T-helper 1 cell (primary cell): ENCODE measurements around the gene FANCM.
A peak's percentile ranks its signal among the peaks of the same experiment; 100 is the strongest.
"Not testable (repeated sequence)": the region's sequence is repeated elsewhere in the genome, so short reads cannot be mapped to it uniquely, and the experiment has no call there.

Experiments
- DNase-seq, 5 donors: peaks; one replicate each; pipeline ENCODE4 v3.0.0-alpha.2; 2012 to 2020

Gene FANCM

DNA sequence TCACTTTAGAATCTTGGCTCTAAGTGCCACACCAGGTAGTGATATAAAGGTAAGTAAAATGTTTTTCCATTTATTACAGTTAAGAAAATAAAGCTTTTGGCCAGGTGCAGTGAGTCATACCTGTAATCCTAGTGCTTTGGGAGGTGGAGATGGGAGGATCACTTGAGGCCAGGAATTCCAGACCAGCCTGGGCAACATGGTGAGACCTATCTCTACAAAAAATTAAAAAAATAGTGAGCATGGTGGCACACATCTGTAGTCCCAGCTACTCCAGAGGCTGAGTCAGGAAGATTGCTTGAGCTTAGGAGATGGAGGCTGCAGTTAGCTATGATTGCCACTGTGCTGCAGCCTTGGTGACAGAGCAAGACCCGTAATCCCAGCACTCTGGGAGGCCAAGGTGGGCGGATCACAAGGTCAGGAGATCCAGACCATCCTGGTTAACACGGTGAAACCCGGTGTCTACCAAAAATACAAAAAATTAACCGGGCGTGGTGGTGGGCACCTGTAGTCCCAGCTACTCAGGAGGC lies 5.0 kb downstream of the FANCM start:
- DNase-seq: no peak

- DNase-seq: not testable (repeated sequence)
These were observed 6.4 kb downstream of the FANCM start for GRCh38 chr14:45142083-45142482.

GRCh38 chr14:45144658-45145057 lies 8.9 kb downstream of the FANCM start:
- DNase-seq: no peak

GRCh38 chr14:45145214-45145613 lies 9.5 kb downstream of the FANCM start:
- no peak for DNase-seq

DNA sequence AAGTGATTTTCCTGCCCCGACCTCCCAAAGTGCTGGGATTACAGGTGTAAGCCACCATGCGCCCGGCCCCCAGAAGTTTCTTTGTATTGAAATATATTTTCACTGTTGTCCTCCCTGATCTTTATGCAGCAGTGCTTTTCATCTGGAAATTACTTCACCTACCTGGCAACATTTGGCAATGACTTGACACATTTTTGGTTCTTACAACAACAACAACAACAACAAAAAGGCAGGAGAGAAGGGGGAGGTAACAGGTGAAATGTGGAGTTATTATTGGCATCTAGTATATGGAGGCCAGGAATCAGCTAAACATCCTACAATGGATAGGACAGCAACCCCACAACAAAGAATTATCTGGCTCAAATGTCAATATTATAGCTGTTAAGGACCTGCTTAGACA lies 13.9 kb downstream of the FANCM start:
- no peak for DNase-seq

GRCh38 chr14:45150386-45150890 lies 14.7 kb downstream of the FANCM start:
- DNase-seq: no peak

DNA sequence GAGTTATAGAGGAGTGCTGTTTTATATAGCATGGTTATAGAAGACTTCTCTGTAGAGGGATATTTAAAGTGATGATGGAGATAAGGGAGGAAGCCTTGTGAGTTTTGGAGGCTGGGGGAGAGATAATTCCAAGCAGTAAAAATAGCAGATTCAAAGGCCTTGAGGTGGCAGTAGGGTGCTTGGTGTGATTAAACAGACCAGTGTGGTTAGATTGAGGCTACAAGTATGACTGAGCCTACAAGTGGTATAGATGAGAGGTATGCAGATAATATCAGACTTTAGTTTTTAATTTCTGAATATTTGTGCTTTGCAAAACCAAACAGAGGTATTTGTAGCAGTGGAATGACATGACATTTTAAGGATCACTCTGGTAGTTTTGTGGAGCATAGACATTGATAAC lies 20.3 kb downstream of the FANCM start:
- DNase-seq: peak in 1 of 5 donors; percentile 12

- DNase-seq: no peak
These were observed 34.2 kb downstream of the FANCM start for GRCh38 chr14:45169906-45170305.

DNA sequence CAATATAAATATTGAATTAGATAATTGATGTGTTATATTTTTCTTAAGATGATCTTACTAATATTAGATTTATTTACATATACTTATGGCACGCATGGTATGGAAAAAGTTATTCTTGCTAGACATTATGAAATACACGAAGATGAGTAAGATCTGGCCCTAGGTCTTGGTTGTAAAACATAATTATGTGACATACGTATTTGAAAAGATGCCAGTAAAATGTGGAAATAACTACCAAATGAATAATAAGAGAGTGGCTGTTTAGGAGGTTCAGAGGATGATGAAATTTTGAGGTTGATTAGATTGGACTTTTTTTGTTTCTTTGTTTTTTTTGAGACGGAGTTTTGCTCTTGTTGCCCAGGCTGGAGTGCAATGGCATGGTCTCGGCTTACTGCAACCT lies 41.3 kb downstream of the FANCM start:
- no peak for DNase-seq

GRCh38 chr14:45181329-45181728 lies 45.6 kb downstream of the FANCM start:
- DNase-seq: no peak

GRCh38 chr14:45181806-45182205 lies 46.1 kb downstream of the FANCM start:
- DNase-seq: no peak

GRCh38 chr14:45185100-45185814 lies 49.5 kb downstream of the FANCM start:
- no peak for DNase-seq

DNA sequence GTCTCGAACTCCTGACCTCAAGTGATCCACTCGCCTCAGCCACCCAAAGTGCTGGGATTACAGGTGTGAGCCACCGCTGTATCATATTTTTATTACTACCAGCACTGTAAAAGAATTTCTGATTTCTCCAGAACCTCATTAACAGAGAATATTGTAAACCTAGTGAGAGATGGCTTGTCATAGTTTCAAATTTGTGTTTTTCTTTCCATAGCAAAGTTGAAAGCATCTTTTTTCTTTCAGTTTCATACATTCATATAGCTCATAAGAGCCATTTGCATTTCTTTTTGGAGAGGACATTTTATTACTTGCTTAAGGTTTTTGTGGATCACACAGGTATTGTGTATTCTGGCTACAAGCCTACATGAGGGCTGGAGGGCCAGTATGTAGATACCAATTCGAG lies 59.2 kb downstream of the FANCM start:
- DNase-seq: no peak

- no peak for DNase-seq
These were observed 62.8 kb downstream of the FANCM start for GRCh38 chr14:45198551-45198950.

GRCh38 chr14:45199230-45199629 lies 63.5 kb downstream of the FANCM start:
- DNase-seq: no peak

DNA sequence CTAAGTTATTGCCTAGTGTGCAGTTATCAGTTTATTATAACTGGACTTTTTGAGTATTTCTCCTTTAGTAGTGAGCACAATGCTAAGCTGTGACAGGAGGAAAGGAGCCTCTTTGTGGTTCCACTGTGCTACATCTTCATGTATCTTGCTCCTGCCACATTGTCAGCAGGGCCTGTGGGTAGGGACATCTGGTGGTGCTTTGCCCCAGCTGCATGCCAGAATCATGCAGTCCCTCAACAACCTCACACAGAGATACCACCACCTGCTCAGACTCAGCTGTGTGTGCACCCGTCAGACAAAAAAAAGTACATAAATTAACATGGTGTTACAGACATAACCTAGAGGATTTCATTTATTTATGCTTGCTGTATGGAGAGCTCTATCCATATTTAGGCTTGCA lies 66.2 kb downstream of the FANCM start:
- DNase-seq: peak in 2 of 5 donors; percentile 1 to 22

- no peak for DNase-seq
These were observed 68.5 kb downstream of the FANCM start for GRCh38 chr14:45204241-45204640.

DNA sequence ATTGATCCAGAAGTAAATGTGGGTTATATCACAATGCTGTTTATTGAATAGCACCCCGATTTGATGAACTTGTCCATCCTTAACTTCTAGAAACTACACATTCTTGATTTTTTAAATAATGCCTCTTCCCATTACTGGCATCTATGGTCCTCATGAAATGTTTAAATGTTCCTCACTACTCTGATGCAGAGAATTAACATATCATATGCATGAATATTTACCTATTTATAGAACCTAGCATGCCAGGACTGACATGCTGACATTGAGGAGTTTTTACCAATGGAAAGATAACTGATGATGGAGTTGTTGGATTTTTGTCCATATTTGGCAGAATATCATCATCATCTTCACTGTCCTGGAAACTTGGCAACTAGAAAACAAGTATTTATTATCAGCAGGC lies 74.4 kb downstream of the FANCM start:
- DNase-seq: no peak

- no peak for DNase-seq
These were observed 75.6 kb downstream of the FANCM start for GRCh38 chr14:45211295-45211694.

- DNase-seq: no peak
These were observed 76.5 kb downstream of the FANCM start for GRCh38 chr14:45212231-45212630.

DNA sequence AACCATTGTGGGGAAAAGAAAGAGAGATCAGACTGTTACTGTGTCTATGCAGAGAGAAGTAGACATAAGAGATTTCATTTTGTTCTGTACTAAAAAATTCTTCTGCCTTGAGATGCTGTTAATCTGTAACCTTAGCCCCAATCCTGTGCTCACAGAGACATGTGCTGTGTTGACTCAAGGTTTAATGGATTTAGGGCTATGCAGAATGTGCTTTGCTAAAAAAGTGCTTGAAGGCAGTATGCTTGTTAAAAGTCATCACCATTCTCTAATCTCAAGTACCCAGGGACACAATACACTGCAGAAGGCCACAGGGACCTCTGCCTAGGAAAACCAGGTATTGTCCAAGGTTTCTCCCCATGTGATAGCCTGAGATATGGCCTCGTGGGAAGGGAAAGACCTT lies 78.0 kb downstream of the FANCM start:
- not testable (repeated sequence) for DNase-seq

GRCh38 chr14:45214341-45214740 lies 78.6 kb downstream of the FANCM start:
- not testable (repeated sequence) for DNase-seq

DNA sequence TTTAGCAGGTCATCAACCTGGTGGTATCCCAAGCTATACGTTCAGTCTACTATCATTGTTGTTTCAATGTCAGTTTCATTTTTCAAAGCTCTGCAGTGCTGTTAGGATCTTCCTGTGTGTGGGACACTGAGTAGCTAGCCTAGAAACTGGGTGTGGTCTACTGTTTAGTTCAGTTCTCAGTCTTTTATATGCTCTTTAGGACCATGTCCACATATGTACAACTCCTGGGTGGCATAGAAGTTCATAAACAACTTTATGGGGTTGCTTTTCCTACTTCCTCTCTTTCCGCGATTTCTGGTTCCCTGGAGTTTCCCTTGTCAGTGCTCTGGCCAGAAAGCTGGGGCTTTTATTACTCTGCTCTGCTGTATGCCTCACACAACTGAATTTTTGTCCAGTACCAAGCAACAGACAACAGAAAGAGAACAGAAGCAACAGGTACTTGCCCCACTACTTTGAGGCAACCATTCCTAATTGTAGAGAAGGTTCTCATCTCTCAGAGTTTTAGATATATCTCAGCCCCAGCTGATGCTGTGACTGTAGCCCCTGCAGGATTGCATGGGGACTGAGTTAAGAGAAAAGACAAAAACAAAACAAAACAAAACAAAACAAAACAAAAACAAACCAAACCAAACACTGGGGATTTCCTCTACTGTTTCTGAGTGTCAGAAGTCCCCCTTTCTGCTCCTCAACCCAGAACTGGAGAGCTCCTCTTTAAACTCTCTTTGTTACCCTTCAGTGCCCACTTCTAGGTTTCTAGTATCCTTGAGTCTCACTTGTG lies 86.9 kb downstream of the FANCM start:
- DNase-seq: no peak

DNA sequence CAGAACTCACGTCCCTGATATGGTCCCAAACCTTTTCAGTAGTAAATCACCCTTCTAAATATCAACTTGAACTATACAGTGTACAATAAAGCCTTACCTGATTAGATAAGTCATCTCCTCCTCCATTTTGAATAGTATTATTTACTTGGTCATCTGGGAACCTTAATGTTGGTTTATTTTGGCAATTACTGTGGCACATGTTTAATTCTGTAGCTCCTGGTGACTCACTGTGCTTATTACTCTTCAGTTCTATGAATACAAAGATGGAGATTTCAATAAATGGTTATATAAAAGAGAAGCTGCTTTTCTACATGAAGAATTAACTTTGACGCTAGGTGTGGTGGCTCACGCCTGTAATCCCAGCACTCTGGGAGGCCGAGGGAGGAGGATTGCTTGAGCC lies 91.8 kb downstream of the FANCM start:
- no peak for DNase-seq
